ENCODE results near the gene DNM1.

DNM1 gene

DNA sequence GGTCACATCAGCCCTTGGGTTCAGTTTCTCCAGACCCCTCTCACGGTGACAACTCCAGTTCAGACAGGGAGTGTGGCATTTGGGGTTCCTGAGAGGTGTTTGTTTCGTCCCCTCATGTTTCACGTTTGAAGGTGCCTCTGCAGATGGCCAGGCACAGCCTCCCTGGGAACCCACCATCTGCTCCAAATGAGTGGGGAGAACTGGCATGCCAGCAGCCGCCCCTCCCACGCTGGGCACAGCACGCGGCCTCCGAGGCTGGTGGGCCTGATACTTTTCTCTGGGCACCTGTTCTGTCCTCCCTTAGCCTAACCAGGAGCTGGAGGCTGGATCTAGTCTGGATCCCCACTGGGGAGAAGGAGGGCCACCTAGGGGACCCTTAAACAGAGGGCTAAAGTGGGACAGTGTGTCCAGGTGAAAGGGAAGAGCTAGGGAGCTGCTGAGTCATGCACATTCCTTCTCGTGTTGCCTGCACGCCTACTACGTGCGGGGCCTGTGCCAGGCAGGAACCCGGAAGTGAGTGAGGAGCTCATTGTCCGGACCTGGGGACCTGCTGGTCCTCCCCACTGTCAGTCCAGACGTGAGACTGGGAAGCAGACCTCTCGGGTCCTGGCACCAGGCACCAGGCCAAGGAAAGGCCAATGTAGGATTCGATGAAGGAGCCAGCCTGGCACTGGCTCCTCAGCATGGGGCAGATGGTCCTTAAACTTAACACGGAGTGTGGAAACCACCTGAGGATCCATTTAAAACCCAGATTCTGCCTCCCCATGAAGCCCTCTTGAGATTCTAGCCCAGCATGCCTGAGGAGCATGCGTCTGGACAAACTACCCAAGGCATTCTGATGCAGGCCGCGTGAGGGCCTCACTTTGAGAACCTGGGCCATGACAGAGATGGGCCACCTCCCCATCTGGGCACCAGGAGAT, 11.7 kb downstream of the DNM1 start:
- Histone ChIP-seq H3K4me3 (ENCODE audit: low read depth in 1 of 2, low read length in 2 of 2) (no peak overlapping the region), H3K27me3 (ENCODE audit: control insufficient read depth in 1 of 2, insufficient read depth in 2 of 2, low read length in 2 of 2) (no peaks in the 10 kb centered on the region), H3K4me1 (ENCODE audit: control insufficient read depth in 1 of 2, insufficient read depth in 2 of 2, low read length in 2 of 2) (peaks cover 21 to 24% of the 10 kb centered on the region in 2 donors), H3K9me3 (ENCODE audit: control insufficient read depth in 1 of 2, low read length in 2 of 2) (no peaks in the 10 kb centered on the region), H3K27ac (ENCODE audit: low read depth, low read length) (no peak overlapping the region), H3K36me3 (ENCODE audit: control insufficient read depth in 1 of 2, insufficient read depth in 2 of 2, low read length in 2 of 2) (no peaks in the 10 kb centered on the region), H3K9ac (ENCODE audit: low read depth in 1 of 2, low read length in 2 of 2) (no peak overlapping the region)

- no peaks in the 10 kb centered on the region for H3K9me3 ChIP-seq (ENCODE audit: control insufficient read depth in 1 of 2, low read length in 2 of 2)
- H3K9ac ChIP-seq (ENCODE audit: low read depth in 1 of 2, low read length in 2 of 2), result no peak overlapping the region
- no peak overlapping the region for H3K4me3 ChIP-seq (ENCODE audit: low read depth in 1 of 2, low read length in 2 of 2)
- H3K27ac ChIP-seq (ENCODE audit: low read depth, low read length), result no peak overlapping the region
- H3K4me1 ChIP-seq (ENCODE audit: control insufficient read depth in 1 of 2, insufficient read depth in 2 of 2, low read length in 2 of 2), result peaks cover 20 to 24% of the 10 kb centered on the region in 2 donors
- H3K27me3 ChIP-seq (ENCODE audit: control insufficient read depth in 1 of 2, insufficient read depth in 2 of 2, low read length in 2 of 2), result no peaks in the 10 kb centered on the region
- no peaks in the 10 kb centered on the region for H3K36me3 ChIP-seq (ENCODE audit: control insufficient read depth in 1 of 2, insufficient read depth in 2 of 2, low read length in 2 of 2)
These were observed 12.6 kb downstream of the DNM1 start for GRCh38 chr9:128215491-128216409.

- Histone ChIP-seq H3K27ac (ENCODE audit: low read depth, low read length) (no peak overlapping the region), H3K4me3 (ENCODE audit: low read depth in 1 of 2, low read length in 2 of 2) (no peak overlapping the region), H3K9ac (ENCODE audit: low read depth in 1 of 2, low read length in 2 of 2) (no peak overlapping the region), H3K9me3 (ENCODE audit: control insufficient read depth in 1 of 2, low read length in 2 of 2) (no peaks in the 10 kb centered on the region), H3K36me3 (ENCODE audit: control insufficient read depth in 1 of 2, insufficient read depth in 2 of 2, low read length in 2 of 2) (no peaks in the 10 kb centered on the region), H3K27me3 (ENCODE audit: control insufficient read depth in 1 of 2, insufficient read depth in 2 of 2, low read length in 2 of 2) (no peaks in the 10 kb centered on the region), H3K4me1 (ENCODE audit: control insufficient read depth in 1 of 2, insufficient read depth in 2 of 2, low read length in 2 of 2) (peaks cover 10 to 15% of the 10 kb centered on the region in 2 donors)
These were observed 13.8 kb downstream of the DNM1 start for GRCh38 chr9:128216781-128217553.

DNA sequence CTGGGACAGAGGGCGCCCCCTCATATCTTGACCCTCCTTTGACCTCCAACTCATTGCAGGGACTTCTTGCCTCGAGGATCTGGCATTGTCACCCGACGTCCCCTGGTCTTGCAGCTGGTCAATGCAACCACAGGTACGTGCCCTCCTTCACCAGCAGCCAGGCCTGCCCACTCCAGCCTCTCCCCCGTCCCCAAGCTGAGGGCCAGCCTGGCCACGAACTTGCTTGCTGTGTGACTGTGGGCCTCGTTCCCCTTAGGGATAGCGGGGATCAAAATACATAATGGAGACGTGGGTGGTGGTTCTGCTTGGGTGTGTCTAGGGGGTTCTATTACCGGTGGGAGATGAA, 15.0 kb downstream of the DNM1 start:
- H3K4me3 ChIP-seq (ENCODE audit: low read depth in 1 of 2, low read length in 2 of 2), result peak overlapping the region; percentile 71 to 75

DNA sequence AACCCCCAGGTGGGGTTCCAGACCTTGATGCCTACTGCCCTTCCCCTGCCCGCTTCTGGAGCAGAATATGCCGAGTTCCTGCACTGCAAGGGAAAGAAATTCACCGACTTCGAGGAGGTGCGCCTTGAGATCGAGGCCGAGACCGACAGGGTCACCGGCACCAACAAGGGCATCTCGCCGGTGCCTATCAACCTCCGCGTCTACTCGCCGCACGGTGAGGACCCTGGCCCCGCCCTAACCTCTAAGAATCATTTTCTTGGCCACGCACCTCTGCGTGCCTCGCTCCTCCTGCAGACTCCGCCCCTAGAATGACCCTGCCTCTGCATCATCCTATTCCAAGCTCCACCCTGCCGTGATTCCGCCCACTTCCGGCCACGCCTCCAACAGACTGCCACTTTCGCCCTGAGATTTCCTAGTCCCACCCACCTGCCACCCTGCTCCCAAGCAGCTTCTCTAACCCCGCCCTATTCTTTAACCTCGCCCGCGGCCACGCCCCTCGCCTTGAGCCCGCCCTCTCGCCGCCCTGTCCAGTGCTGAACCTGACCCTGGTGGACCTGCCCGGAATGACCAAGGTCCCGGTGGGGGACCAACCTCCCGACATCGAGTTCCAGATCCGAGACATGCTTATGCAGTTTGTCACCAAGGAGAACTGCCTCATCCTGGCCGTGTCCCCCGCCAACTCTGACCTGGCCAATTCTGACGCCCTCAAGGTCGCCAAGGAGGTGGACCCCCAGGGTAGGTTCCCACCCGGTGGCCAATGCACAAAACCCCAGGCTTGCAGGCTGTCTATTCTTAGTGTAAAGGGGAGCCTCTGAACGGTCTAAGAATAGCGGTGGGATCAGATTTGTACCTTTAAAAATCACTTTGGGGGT, 15.6 kb downstream of the DNM1 start:
- H3K9me3 ChIP-seq (ENCODE audit: control insufficient read depth in 1 of 2, low read length in 2 of 2), result no peaks in the 10 kb centered on the region
- no peaks in the 10 kb centered on the region for H3K27me3 ChIP-seq (ENCODE audit: control insufficient read depth in 1 of 2, insufficient read depth in 2 of 2, low read length in 2 of 2)
- peak overlapping the region; percentile 71 to 75 for H3K4me3 ChIP-seq (ENCODE audit: low read depth in 1 of 2, low read length in 2 of 2)
- H3K4me1 ChIP-seq (ENCODE audit: control insufficient read depth in 1 of 2, insufficient read depth in 2 of 2, low read length in 2 of 2), result peaks cover 8 to 11% of the 10 kb centered on the region in 2 donors
- no peak overlapping the region for H3K27ac ChIP-seq (ENCODE audit: low read depth, low read length)
- H3K9ac ChIP-seq (ENCODE audit: low read depth in 1 of 2, low read length in 2 of 2), result peak overlapping the region; percentile 58 to 61
- no peaks in the 10 kb centered on the region for H3K36me3 ChIP-seq (ENCODE audit: control insufficient read depth in 1 of 2, insufficient read depth in 2 of 2, low read length in 2 of 2)

More for the DNA sequence above, 15.0 kb downstream of the DNM1 start:
- Histone ChIP-seq H3K4me1 (ENCODE audit: control insufficient read depth in 1 of 2, insufficient read depth in 2 of 2, low read length in 2 of 2) (peaks cover 8 to 11% of the 10 kb centered on the region in 2 donors), H3K27ac (ENCODE audit: low read depth, low read length) (no peak overlapping the region), H3K36me3 (ENCODE audit: control insufficient read depth in 1 of 2, insufficient read depth in 2 of 2, low read length in 2 of 2) (no peaks in the 10 kb centered on the region), H3K9me3 (ENCODE audit: control insufficient read depth in 1 of 2, low read length in 2 of 2) (no peaks in the 10 kb centered on the region), H3K9ac (ENCODE audit: low read depth in 1 of 2, low read length in 2 of 2) (peak overlapping the region; percentile 58 to 61), H3K27me3 (ENCODE audit: control insufficient read depth in 1 of 2, insufficient read depth in 2 of 2, low read length in 2 of 2) (no peaks in the 10 kb centered on the region)

GRCh38 chr9:128219831-128220230, 16.7 kb downstream of the DNM1 start:
- Histone ChIP-seq H3K9ac (ENCODE audit: low read depth in 1 of 2, low read length in 2 of 2) (no peak overlapping the region), H3K4me3 (ENCODE audit: low read depth in 1 of 2, low read length in 2 of 2) (no peak overlapping the region), H3K9me3 (ENCODE audit: control insufficient read depth in 1 of 2, low read length in 2 of 2) (no peaks in the 10 kb centered on the region), H3K27me3 (ENCODE audit: control insufficient read depth in 1 of 2, insufficient read depth in 2 of 2, low read length in 2 of 2) (no peaks in the 10 kb centered on the region), H3K36me3 (ENCODE audit: control insufficient read depth in 1 of 2, insufficient read depth in 2 of 2, low read length in 2 of 2) (no peaks in the 10 kb centered on the region), H3K4me1 (ENCODE audit: control insufficient read depth in 1 of 2, insufficient read depth in 2 of 2, low read length in 2 of 2) (peaks cover 8 to 11% of the 10 kb centered on the region in 2 donors), H3K27ac (ENCODE audit: low read depth, low read length) (no peak overlapping the region)

- H3K4me1 ChIP-seq (ENCODE audit: control insufficient read depth in 1 of 2, insufficient read depth in 2 of 2, low read length in 2 of 2), result peaks cover 8 to 11% of the 10 kb centered on the region in 2 donors
- H3K9ac ChIP-seq (ENCODE audit: low read depth in 1 of 2, low read length in 2 of 2), result no peak overlapping the region
- H3K4me3 ChIP-seq (ENCODE audit: low read depth in 1 of 2, low read length in 2 of 2), result no peak overlapping the region
- no peaks in the 10 kb centered on the region for H3K9me3 ChIP-seq (ENCODE audit: control insufficient read depth in 1 of 2, low read length in 2 of 2)
- H3K36me3 ChIP-seq (ENCODE audit: control insufficient read depth in 1 of 2, insufficient read depth in 2 of 2, low read length in 2 of 2), result no peaks in the 10 kb centered on the region
- no peak overlapping the region for H3K27ac ChIP-seq (ENCODE audit: low read depth, low read length)
- H3K27me3 ChIP-seq (ENCODE audit: control insufficient read depth in 1 of 2, insufficient read depth in 2 of 2, low read length in 2 of 2), result no peaks in the 10 kb centered on the region
These were observed 18.8 kb downstream of the DNM1 start for GRCh38 chr9:128222026-128222425.

DNA sequence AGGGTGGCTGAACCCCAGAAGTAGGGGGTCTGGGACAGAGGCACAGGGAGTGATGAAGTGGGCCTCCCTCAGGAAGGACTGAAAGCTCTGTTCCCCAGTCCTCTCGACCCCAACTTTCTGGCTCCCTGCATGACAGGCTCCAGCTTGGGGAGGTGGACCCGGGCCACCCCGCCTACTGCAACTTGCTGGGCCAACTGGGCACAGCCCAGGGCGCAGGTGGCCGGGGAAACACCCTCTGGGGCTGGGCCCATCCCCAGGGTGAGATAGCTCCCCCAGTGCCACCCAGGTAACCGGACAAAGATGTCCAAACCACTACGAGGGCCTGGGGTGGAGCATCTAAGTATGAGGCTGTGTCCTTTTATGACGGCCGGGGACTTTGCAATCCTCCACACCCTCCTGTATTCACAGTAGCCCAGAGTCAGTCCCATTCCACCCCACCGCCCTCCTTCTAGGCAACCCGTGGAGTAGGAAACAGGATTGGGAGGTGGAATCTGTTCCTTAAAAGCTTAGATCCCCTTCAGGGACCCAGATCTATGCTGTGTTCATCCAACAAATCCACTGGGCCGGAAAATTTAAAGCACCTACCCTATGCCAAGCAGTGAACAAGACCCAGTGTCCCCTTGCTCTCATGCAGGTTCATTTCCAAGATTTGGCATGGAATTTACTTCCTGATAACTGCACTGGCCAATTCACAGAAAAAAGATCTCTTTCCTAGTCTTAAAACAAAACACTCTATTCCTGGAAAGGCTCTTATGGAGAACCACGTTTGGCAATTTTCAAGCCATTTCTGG, 19.9 kb downstream of the DNM1 start:
- peaks cover 3 to 7% of the 10 kb centered on the region in 2 donors for H3K4me1 ChIP-seq (ENCODE audit: control insufficient read depth in 1 of 2, insufficient read depth in 2 of 2, low read length in 2 of 2)
- no peaks in the 10 kb centered on the region for H3K9me3 ChIP-seq (ENCODE audit: control insufficient read depth in 1 of 2, low read length in 2 of 2)
- H3K27ac ChIP-seq (ENCODE audit: low read depth, low read length), result no peak overlapping the region
- H3K9ac ChIP-seq (ENCODE audit: low read depth in 1 of 2, low read length in 2 of 2), result no peak overlapping the region
- no peaks in the 10 kb centered on the region for H3K27me3 ChIP-seq (ENCODE audit: control insufficient read depth in 1 of 2, insufficient read depth in 2 of 2, low read length in 2 of 2)
- no peaks in the 10 kb centered on the region for H3K36me3 ChIP-seq (ENCODE audit: control insufficient read depth in 1 of 2, insufficient read depth in 2 of 2, low read length in 2 of 2)
- no peak overlapping the region for H3K4me3 ChIP-seq (ENCODE audit: low read depth in 1 of 2, low read length in 2 of 2)
